22Rv1 (cell line): ENCODE measurements around the gene NIPAL3.
"Not testable (repeated sequence)": the region's sequence is repeated elsewhere in the genome, so short reads cannot be mapped to it uniquely, and the experiment has no call there.

ENCODE experiments used
- H3K27ac ChIP-seq: fragments of 450-650 bp; 2 replicates; pipeline ENCODE4 v1.5.1; 2017
- CTCF ChIP-seq: fragments of 450-650 bp; IDR thresholded peaks from 2 replicates; pipeline ENCODE4 v1.5.1; 2017; ENCODE audit warnings: mild to moderate bottlenecking
- ZFX ChIP-seq: fragments of 450-650 bp; IDR thresholded peaks from 2 replicates; pipeline ENCODE4 v1.6.1; 2017; ENCODE audit warnings: antibody characterized with exemption, borderline replicate concordance

The NIPAL3 gene

GRCh38 chr1:24508911-24509310 lies 93.3 kb downstream of the NIPAL3 start:
- TF ChIP-seq ZFX (no peak), CTCF (no peak)
- H3K27ac ChIP-seq = no peak overlapping the region

- no peak for TF ChIP-seq ZFX
- TF ChIP-seq CTCF = no peak
- H3K27ac ChIP-seq = no peak overlapping the region
Measured at GRCh38 chr1:24513706-24514105, 98.1 kb downstream of the NIPAL3 start.

GRCh38 chr1:24514946-24515345 lies 99.3 kb downstream of the NIPAL3 start:
- H3K27ac ChIP-seq = peak overlapping the region; percentile 48; the same call in 1 of the 2 replicates
- TF ChIP-seq CTCF = no peak
- TF ChIP-seq ZFX = no peak

GRCh38 chr1:24515671-24516209 lies 100.1 kb downstream of the NIPAL3 start:
- peak overlapping the region; percentile 48 for H3K27ac ChIP-seq

- TF ChIP-seq CTCF (no peak), ZFX (no peak)
- no peak overlapping the region for H3K27ac ChIP-seq
Measured at GRCh38 chr1:24516506-24516905, 100.9 kb downstream of the NIPAL3 start.

GRCh38 chr1:24517898-24518297 lies 102.3 kb downstream of the NIPAL3 start:
- TF ChIP-seq ZFX (no peak), CTCF (no peak)
- H3K27ac ChIP-seq = no peak overlapping the region

- not testable (repeated sequence) for H3K27ac ChIP-seq
Measured at GRCh38 chr1:24520282-24520681, 104.7 kb downstream of the NIPAL3 start.
